H9 (cell line): ENCODE results near the gene LLGL2. TPM values are rescaled to one million over a fixed set of nuclear protein-coding genes. Genes with fewer than 3 reads are reported as not detected.

ENCODE experiments used
- DNase-seq: peaks from one replicate; pipeline ENCODE4 v3.0.0-alpha.2; 2017
- H2AFZ ChIP-seq: one replicate; pipeline ENCODE4 v1.6.1; 2013; ENCODE audit warnings: mild to moderate bottlenecking, low read length, control low read depth, moderate library complexity
- H2AK5ac ChIP-seq: 2 replicates; pipeline ENCODE4 v1.6.1; 2013; ENCODE audit warnings: low read length, control low read depth, mixed read lengths; ENCODE audit not compliant: insufficient read length
- H2BK120ac ChIP-seq: one replicate; pipeline ENCODE4 v1.6.1; 2013; ENCODE audit warnings: low read depth, mild to moderate bottlenecking, low read length, control low read depth, inconsistent platforms; ENCODE audit not compliant: poor library complexity, severe bottlenecking
- H2BK12ac ChIP-seq: 2 replicates; pipeline ENCODE4 v1.6.1; 2013; ENCODE audit warnings: low read length, control low read depth, mixed read lengths, low read depth; ENCODE audit not compliant: insufficient read length
- H2BK15ac ChIP-seq: 2 replicates; pipeline ENCODE4 v1.6.1; 2013; ENCODE audit warnings: low read depth, low read length, control low read depth
- H2BK20ac ChIP-seq: one replicate; pipeline ENCODE4 v1.6.1; 2013; ENCODE audit warnings: low read depth, mild to moderate bottlenecking, low read length, control low read depth, inconsistent platforms; ENCODE audit not compliant: poor library complexity, severe bottlenecking
- H2BK5ac ChIP-seq: 2 replicates; pipeline ENCODE4 v1.6.1; 2013; ENCODE audit warnings: low read length, control low read depth, mixed read lengths; ENCODE audit not compliant: insufficient read length
- H3K14ac ChIP-seq: 2 replicates; pipeline ENCODE4 v1.6.1; 2013; ENCODE audit warnings: low read length, control low read depth; ENCODE audit not compliant: insufficient read depth
- H3K18ac ChIP-seq: 2 replicates; pipeline ENCODE4 v1.6.1; 2013; ENCODE audit warnings: low read depth, mild to moderate bottlenecking, mixed read lengths, low read length, control low read depth; ENCODE audit not compliant: insufficient read length
- H3K23ac ChIP-seq: 2 replicates; pipeline ENCODE4 v1.6.1; 2013; ENCODE audit warnings: low read length, control low read depth, mixed read lengths, low read depth; ENCODE audit not compliant: insufficient read length
- H3K23me2 ChIP-seq: 2 replicates; pipeline ENCODE4 v1.6.1; 2013; ENCODE audit warnings: low read depth, mild to moderate bottlenecking, mixed read lengths, low read length, control low read depth; ENCODE audit not compliant: insufficient read length, poor library complexity, severe bottlenecking
- H3K27ac ChIP-seq: 2 replicates; pipeline ENCODE4 v1.5.1; 2013; ENCODE audit warnings: low read length, control low read depth, mixed read lengths, low read depth; ENCODE audit not compliant: insufficient read length
- H3K27me3 ChIP-seq: 2 replicates; pipeline ENCODE4 v1.6.1; 2013; ENCODE audit warnings: low read length, control low read depth, inconsistent platforms; ENCODE audit not compliant: insufficient read depth
- H3K4ac ChIP-seq: 2 replicates; pipeline ENCODE4 v1.6.1; 2013; ENCODE audit warnings: low read depth, mild to moderate bottlenecking, control low read depth, inconsistent platforms, low read length, moderate library complexity
- H3K4me1 ChIP-seq: 2 replicates; pipeline ENCODE4 v1.6.1; 2013; ENCODE audit warnings: low read length, control low read depth, inconsistent platforms; ENCODE audit not compliant: insufficient read depth
- H3K4me2 ChIP-seq: 2 replicates; pipeline ENCODE4 v1.6.1; 2013; ENCODE audit warnings: low read length, control low read depth, mixed read lengths; ENCODE audit not compliant: insufficient read length, insufficient read depth
- H3K56ac ChIP-seq: 2 replicates; pipeline ENCODE4 v1.6.1; 2013; ENCODE audit warnings: low read depth, mild to moderate bottlenecking, mixed read lengths, low read length, control low read depth; ENCODE audit not compliant: insufficient read length
- H3K79me1 ChIP-seq: 2 replicates; pipeline ENCODE4 v1.6.1; 2013; ENCODE audit warnings: low read depth, mild to moderate bottlenecking, moderate library complexity, low read length, control low read depth, inconsistent platforms; ENCODE audit not compliant: insufficient read depth, poor library complexity, severe bottlenecking
- H3K79me2 ChIP-seq: 2 replicates; pipeline ENCODE4 v1.6.1; 2013; ENCODE audit warnings: low read length, control low read depth, inconsistent platforms; ENCODE audit not compliant: insufficient read depth
- H3K9ac ChIP-seq: 2 replicates; pipeline ENCODE4 v1.6.1; 2013; ENCODE audit warnings: low read length, control low read depth, mixed read lengths; ENCODE audit not compliant: insufficient read length; ENCODE audit errors: extremely low read depth
- H3K9me3 ChIP-seq: one replicate; pipeline ENCODE4 v1.6.1; 2013; ENCODE audit warnings: low read depth, low read length, inconsistent platforms; ENCODE audit not compliant: control insufficient read depth
- H3T11ph ChIP-seq: one replicate; pipeline ENCODE4 v1.6.1; 2013; ENCODE audit warnings: mild to moderate bottlenecking, low read length, control low read depth, inconsistent platforms
- H4K20me1 ChIP-seq: one replicate; pipeline ENCODE4 v1.6.1; 2013; ENCODE audit not compliant: control insufficient read depth, insufficient read length, insufficient read depth
- H4K5ac ChIP-seq: 2 replicates; pipeline ENCODE4 v1.6.1; 2013; ENCODE audit warnings: low read depth, mild to moderate bottlenecking, mixed read lengths, low read length, control low read depth; ENCODE audit not compliant: insufficient read length
- H4K8ac ChIP-seq: replicated peaks from 2 replicates; pipeline ENCODE4 v1.6.1; 2013; ENCODE audit warnings: low read length, control low read depth, mixed read lengths, low read depth; ENCODE audit not compliant: insufficient read length
- H4K91ac ChIP-seq: 2 replicates; pipeline ENCODE4 v1.6.1; 2013; ENCODE audit warnings: low read depth, mild to moderate bottlenecking, moderate library complexity, mixed read lengths, low read length, control low read depth; ENCODE audit not compliant: insufficient read length
- H3K27ac Mint-ChIP-seq, 3 experiments: 2 replicates in 2 of 3; 3 replicates in 1 of 3; pipeline ENCODE4 v1.8.0; 2020 to 2021; ENCODE audit warnings: mixed read lengths in 3 of 3, mild to moderate bottlenecking in 1 of 3, moderate library complexity in 1 of 3
- H3K27me3 Mint-ChIP-seq: 2 replicates; pipeline ENCODE4 v1.8.0; 2021; ENCODE audit warnings: low read depth, mild to moderate bottlenecking, moderate library complexity, mixed read lengths
- H3K36me3 Mint-ChIP-seq, 3 experiments: 2 replicates in 2 of 3; 3 replicates in 1 of 3; pipeline ENCODE4 v1.8.0; 2020 to 2021; ENCODE audit warnings: low read depth in 3 of 3, mixed read lengths in 3 of 3; ENCODE audit not compliant: insufficient read depth in 1 of 3
- H3K4me1 Mint-ChIP-seq, 2 experiments: 2 replicates each; pipeline ENCODE4 v1.8.0; 2020; ENCODE audit warnings: mixed read lengths in 2 of 2
- H3K4me3 Mint-ChIP-seq, 2 experiments: 2 replicates in 1 of 2; 3 replicates in 1 of 2; pipeline ENCODE4 v1.8.0; 2020 to 2021; ENCODE audit warnings: mild to moderate bottlenecking in 2 of 2, mixed read lengths in 2 of 2, moderate library complexity in 1 of 2
- H3K9me3 Mint-ChIP-seq, 2 experiments: 2 replicates in 1 of 2; 3 replicates in 1 of 2; pipeline ENCODE4 v1.8.0; 2020; ENCODE audit warnings: mild to moderate bottlenecking in 2 of 2, mixed read lengths in 2 of 2, moderate library complexity in 1 of 2
- CTCF ChIP-seq: fragments of 200-600 bp; sonication (generic); conservative IDR thresholded peaks from 3 replicates; pipeline ENCODE4 v1.8.0; 2021; ENCODE audit warnings: antibody characterized with exemption, mild to moderate bottlenecking
- WGBS: extraction: QIAGEN DNeasy Blood & Tissue Kit; methylation state at CpG from one replicate; pipeline ENCODE4 v1.1.7; 2013; ENCODE audit warnings: missing lambda C conversion rate, low lambda C conversion rate, mixed read lengths; ENCODE audit not compliant: insufficient read length; ENCODE audit errors: extremely low coverage; 5-methylcytosine and 5-hydroxymethylcytosine counted together
- total RNA-seq: library from RNA; stranded (reverse); gene quantifications from 2 replicates; pipeline ENCODE4 v1.2.1, GENCODE V29; 2021

The LLGL2 gene
- total RNA-seq, 1 experiment from 2014 or later: 90.4 TPM

GRCh38 chr17:75540923-75541503 lies 15.5 kb downstream of the LLGL2 start:
- H3K27me3 Mint-ChIP-seq: no peaks in the 10 kb centered on the region
- Histone ChIP-seq H3K27me3 (no peaks in the 10 kb centered on the region), H4K8ac (no peak overlapping the region), H3K56ac (no peak overlapping the region), H2BK5ac (no peak overlapping the region), H3K18ac (no peak overlapping the region), H3K14ac (no peak overlapping the region), H3K27ac (no peak overlapping the region), H2BK15ac (no peak overlapping the region), H4K91ac (no peak overlapping the region), H3K4me2 (no peak overlapping the region), H3K79me1 (no peaks in the 10 kb centered on the region), H3K9ac (no peak overlapping the region), H3K23me2 (no peaks in the 10 kb centered on the region), H3K79me2 (no peaks in the 10 kb centered on the region), H2BK20ac (no peak overlapping the region), H3K9me3 (no peaks in the 10 kb centered on the region), H4K5ac (no peak overlapping the region), H4K20me1 (no peaks in the 10 kb centered on the region), H2AFZ (no peak overlapping the region), H3T11ph (no peak overlapping the region), H3K4ac (no peak overlapping the region), H2BK12ac (no peak overlapping the region), H2BK120ac (no peak overlapping the region), H2AK5ac (no peak overlapping the region), H3K4me1 (no peaks in the 10 kb centered on the region), H3K23ac (no peak overlapping the region)
- peaks cover 20 to 21% of the 10 kb centered on the region in 2 experiments for H3K4me1 Mint-ChIP-seq
- H3K9me3 Mint-ChIP-seq: no peaks in the 10 kb centered on the region
- no peak for DNase-seq
- no CpG with 5 or more reads among the region's 4 CpGs for WGBS
- no peak for TF ChIP-seq CTCF
- no peak overlapping the region for H3K4me3 Mint-ChIP-seq
- H3K36me3 Mint-ChIP-seq: peaks cover 0 to 20% (median 0%) of the 10 kb centered on the region in 3 experiments; a peak in 3 of 7 replicates
- no peak overlapping the region; a peak in 1 of 7 replicates for H3K27ac Mint-ChIP-seq
